CD1c-positive myeloid dendritic cell (primary cell): ENCODE results near the gene MOCOS.
"Not testable (repeated sequence)": the region's sequence is repeated elsewhere in the genome, so short reads cannot be mapped to it uniquely, and the experiment has no call there.

ENCODE experiments used
- DNase-seq: peaks from one replicate; pipeline ENCODE4 v3.0.0-alpha.2; 2016; ENCODE audit errors: extremely low spot score

MOCOS gene, protein sequence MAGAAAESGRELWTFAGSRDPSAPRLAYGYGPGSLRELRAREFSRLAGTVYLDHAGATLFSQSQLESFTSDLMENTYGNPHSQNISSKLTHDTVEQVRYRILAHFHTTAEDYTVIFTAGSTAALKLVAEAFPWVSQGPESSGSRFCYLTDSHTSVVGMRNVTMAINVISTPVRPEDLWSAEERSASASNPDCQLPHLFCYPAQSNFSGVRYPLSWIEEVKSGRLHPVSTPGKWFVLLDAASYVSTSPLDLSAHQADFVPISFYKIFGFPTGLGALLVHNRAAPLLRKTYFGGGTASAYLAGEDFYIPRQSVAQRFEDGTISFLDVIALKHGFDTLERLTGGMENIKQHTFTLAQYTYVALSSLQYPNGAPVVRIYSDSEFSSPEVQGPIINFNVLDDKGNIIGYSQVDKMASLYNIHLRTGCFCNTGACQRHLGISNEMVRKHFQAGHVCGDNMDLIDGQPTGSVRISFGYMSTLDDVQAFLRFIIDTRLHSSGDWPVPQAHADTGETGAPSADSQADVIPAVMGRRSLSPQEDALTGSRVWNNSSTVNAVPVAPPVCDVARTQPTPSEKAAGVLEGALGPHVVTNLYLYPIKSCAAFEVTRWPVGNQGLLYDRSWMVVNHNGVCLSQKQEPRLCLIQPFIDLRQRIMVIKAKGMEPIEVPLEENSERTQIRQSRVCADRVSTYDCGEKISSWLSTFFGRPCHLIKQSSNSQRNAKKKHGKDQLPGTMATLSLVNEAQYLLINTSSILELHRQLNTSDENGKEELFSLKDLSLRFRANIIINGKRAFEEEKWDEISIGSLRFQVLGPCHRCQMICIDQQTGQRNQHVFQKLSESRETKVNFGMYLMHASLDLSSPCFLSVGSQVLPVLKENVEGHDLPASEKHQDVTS

DNA sequence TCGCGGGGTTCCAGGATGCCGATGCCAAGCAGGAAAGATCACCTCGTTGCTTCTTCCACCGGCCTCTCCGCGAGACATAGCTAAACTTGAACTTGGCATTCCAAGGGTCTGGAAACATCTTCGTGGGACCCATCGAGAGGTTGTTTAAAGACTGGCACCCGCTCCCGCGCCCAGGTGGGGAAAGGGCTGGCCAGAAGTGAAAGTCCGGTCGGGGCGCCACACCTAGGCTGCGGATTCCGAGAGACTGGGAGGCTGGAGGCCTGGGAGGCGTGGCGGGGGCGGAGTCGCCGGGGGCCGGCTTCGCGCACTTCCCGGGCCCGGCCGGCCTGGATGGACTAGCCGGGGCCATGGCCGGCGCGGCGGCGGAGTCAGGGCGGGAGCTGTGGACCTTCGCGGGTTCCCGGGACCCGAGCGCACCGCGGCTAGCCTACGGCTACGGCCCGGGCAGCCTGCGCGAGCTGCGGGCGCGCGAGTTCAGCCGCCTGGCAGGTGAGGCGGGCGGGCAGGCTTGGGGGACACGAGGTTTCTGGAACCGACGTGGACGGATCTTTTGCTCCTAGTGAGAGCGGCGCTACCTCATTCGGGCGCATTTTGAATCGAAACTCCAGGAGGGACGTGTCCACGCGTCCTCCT lies at the start of gene MOCOS:
Gene MOCOS, plus strand, starts transcription at position 305 of the 633 bp plus-strand sequence. Its CDS starts 43 bp downstream, at position 348.
- peak; percentile 65 for DNase-seq

DNA sequence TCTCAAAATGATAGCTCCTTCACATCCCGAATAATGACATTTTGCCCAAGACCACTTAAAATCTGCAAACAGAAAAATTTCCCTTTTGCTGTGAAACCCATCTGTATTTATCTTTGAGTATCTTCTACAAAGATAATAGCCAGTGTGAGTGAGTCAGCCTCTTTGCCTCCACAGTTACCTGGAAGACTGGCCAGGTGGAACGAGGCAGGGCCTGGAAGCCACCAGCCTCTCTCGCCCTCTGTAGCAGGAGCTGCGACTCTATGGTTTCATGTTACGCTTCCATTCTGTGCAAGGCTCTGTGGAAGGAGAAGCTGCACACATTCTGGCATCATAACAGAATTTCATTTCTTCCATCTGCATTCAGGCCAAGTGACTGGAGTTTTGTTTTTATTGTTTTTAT lies 48.1 kb upstream of the MOCOS start:
- DNase-seq: no peak

DNA sequence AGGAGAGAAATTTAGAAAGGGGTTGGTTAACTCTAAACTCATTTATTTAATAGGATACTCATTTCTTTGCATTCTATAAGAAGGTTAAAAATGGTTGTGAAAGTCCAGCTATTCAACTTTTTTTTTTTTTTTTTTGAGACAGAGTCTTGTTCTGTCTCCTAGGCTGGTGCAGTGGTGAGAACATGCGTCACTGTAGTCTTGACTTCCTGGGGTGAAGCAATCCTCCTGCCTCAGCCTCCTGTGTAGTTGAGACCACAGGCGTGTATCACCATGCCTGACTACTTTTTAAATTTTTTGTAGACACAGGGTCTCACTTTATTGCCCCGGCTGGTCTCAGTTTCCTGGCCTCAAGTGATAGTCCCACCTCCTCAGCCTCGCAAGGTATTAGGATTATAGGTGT lies 45.7 kb upstream of the MOCOS start:
- DNase-seq: no peak

DNA sequence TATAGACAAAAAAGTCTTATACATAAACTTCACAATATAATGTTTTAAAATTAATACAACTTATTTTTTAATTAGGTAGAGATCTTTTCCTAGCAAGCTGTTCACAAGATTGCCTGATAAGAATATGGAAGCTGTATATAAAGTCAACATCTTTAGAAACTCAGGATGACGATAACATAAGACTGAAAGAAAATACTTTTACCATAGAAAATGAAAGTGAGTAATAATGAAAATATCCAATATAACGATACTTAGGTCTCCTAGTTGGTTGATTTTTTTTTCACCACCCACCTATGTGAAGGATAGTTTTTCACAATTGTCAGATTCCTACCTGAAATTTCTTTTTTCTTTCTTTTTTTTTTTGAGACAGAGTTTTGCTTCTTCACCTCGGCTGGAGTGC lies 44.5 kb upstream of the MOCOS start:
- no peak for DNase-seq

DNA sequence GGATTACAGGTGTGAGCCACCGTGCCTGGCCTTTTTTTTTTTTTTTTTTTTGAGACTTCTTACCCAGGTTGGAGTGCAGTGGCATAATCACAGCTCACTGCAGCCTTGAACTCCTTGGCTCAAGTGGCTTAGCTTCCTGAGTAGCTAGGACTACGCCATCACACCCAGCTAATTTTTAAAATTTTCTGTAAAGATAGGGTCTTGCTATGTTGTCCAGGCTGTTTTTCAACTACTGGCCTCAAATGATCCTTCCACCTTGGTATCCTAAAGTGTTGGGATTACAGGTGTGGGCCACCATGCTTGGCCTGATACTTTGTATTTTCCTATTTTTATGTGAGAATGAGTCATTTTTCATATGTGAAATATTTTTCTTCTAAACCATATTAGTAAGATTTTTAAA lies 43.9 kb upstream of the MOCOS start:
- no peak for DNase-seq

DNA sequence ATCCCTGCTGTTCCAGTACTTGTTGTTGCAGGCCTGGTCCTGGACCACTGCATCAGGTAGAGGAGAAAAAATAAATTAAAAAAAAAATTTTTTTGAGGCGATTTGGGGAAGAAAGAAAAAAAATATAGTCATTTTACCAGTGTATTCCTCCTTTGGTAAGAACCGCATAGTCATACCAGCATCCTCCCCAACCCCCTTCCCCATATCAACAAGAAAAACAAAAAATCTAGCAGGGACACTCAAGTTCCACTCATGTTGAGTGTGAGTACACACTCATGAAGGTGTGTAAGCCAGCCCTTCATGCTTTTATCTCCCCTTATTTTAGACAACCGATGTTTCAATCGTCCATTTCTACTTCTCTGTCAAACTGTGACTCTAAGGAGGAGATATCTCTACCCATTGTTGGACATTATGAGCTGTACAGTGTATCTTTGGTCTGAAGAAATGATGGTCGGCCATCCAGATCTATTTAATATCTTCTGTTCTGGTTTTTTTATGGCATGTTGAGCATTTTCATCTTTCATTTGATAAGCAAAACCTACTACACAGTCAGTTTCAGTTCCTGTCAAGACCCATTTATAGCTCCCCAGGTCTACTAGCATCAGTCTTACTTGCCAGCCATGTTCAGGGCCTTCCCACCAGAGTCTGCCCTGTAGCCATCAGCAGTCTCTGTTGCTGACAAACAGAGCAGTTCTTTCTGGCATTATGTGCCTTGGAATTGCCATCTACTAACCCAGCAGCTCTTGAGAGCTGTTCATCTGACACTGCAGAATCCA lies 37.6 kb upstream of the MOCOS start:
- no peak for DNase-seq

DNA sequence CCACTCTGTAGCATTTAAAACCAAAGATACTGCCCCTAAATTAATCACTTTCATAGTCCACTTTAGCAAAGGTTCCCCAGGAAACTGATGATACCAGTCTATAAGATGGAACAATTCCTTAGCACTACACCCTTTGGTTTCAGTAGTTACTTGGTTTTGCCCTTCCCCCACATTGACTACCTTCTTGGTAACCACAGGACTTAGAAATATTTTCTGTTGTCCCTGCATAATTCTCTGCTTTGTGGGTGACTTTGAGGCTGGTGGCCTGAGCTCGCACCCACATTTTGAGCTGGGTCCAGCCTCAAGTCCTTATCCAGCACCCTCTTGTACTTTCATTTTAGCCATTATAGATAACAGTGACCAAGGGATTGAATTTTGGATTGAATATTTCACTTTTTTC lies 34.5 kb upstream of the MOCOS start:
- no peak for DNase-seq

DNA sequence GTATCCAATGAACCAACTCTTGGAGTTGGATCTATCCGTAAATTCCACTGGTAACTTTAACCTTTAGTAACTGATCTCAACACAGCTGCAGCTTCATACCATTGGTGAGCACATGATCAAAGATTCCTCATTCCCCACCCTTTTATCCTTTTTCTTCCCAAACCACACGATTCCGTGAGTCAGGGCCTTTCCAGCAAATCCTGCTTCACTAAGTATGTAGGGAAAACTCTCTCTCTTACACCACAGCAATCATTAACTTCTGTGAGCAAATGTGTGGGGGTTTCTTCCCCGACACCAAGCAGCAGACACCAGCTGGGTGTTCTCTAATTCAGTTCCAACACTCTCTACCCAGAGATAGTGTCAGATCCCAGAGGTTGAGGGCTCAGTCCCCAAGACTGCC lies 34.1 kb upstream of the MOCOS start:
- no peak for DNase-seq

DNA sequence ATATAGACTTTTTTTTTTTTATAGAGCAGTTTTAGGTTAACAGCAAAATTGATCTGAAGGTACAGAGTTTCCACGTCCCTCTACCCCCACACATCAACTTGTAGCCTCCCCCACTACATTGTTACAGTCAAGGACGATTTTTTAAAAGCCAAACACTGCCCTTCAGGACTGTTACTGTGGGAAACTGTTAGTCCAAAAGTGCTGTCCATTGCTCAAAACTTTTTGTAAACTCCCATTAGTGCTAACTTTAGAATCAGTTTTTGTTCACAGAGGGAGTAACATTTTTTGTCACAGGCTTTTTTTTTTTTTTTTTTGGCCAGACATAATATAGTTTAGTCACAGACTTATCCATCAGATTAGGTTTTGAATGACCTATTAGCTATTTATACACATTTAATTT lies 33.5 kb upstream of the MOCOS start:
- no peak for DNase-seq

DNA sequence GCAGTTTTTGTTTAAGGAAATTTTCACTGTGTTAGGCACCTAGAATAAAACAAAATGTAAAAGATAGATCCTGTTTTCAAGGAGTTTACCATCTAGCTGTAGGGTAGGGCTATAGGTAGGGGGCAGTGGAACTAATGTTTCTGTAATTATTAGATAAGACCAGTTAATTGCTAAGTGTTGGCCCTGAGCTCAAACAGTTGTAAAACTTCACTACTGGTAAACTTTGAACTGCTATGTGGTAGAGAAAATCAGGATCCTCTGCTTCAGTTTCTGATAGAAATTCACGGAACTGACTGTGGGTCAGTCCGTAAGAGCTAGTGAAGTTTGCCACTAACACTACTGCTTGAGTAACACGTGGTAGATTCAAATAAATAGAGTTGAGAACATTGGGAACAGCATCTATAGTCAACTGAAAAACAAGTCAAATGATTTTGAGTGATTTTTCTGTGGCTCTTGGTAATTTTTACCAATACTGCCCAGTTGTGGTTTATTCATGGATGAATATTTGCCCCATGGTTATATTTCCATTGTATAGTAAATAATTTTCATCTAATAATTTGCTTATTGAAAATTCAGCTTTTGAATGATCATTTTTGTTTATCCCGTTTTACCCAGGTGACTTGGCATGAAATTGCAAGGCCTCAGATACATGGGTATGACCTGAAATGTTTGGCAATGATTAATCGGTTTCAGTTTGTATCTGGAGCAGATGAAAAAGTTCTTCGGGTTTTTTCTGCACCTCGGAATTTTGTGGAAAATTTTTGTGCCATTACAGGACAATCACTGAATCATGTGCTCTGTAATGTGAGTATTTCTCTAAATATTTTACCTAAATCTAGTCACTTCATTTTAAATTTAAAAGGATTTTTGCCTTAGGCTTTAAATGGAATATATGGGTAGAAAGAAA lies 31.2 kb upstream of the MOCOS start:
- no peak for DNase-seq

DNA sequence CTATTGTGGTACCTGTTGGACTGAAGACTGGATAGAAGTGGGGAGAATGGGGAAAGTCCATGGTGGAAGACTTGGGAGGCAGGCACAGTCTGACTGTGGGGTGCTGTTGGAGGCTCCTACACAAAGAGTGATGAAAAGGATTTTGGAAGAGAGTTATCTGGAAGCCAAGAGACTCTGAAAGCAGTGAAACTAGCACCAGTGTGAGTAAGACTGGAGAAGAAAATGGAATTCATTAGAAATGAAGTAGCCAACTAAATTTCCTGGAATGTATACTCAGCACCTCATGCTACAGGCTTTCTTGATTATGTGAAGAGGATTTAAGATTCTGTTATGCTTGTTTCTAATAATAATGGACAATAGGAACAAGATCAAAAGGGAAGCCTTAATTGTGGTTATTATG lies 29.9 kb upstream of the MOCOS start:
- no peak for DNase-seq

DNA sequence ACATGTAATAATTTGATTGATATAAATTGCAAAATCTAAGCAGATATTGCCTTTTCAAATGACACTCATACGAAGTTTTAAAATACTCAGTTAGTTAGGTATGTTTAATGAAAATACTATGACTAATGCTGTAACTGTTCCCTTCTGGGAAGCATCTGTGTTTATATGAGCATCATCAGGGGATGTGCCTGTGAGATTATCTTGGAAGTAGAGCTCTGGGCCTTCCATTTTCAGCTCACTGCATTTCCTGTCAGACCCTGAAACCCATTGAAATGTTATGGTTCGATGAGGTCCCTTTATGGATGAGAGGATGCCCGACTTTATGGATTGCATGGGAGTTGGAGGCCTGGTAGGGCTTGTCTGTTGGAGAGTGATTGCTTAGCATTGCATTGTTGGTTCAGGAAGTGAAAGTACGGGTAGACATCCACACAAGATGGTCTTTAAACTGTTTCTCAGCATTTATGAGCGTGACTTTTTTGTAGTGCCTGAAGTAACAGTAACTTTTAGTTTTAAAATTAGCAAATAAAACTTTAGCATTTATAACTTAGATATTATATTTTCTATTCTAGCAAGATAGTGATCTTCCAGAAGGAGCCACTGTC lies 28.9 kb upstream of the MOCOS start:
- no peak for DNase-seq

DNA sequence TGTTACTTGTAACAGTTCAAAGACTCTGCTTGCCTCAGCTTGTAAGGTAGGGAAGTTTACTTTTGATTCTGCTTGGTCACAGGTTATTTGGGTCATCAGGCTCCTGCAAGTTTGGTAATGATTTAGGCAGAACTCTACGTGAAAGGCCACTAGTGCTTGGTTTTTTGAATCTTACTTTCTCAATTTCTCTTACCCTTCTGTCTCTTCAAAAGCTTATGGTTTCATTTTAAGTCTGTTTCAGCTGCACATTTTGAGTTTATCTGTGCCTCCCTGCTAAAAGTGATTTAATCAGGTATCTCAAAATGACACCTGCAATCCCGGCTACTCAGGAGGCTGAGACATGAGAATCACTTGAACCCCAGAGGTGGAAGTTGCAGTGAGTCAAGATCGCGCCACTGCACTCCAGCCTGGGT lies 26.3 kb upstream of the MOCOS start:
- no peak for DNase-seq

DNA sequence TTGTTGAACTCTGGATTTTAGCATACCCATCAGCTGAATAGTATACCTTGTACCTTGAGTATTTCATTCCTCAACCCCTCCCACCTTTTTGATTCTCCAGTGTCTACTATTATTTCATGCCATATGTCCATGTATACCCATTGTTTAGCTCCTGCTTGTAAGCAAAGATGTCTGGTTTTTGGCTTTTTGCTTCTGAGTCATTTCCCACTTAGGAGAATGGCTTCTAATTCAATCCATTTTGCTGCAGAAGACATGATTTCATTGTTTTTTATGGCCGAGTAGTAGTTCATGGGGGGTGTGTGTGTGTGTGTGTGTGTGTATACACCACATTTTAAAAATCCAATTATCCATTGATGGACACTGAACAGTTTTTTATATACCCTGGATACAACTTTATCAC lies 24.3 kb upstream of the MOCOS start:
- no peak for DNase-seq

DNA sequence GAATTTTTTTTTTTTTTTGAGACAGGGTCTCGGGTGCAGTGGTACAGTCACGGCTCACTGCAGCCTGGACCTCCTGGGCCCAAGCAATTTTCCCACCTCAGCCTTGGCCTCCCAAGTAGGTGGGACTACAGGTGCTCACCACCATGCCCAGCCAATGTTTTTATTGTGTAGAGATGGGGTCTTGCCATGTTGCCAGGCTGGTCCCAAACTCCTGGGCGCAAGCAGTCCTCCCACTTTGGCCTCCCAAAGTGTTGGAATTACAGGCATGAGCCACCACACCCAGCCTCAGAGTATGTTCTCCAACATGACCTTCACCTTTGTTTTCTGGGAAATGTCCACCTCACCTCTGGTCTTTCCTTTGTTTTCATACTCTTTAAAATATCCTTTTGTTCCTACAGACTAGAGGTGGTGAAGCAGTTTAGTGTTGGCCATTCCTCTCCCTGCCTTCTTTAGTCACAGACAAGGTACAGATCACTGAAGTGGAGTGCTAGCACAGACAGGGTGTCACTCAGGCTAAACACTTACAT lies 19.5 kb upstream of the MOCOS start:
- no peak for DNase-seq

DNA sequence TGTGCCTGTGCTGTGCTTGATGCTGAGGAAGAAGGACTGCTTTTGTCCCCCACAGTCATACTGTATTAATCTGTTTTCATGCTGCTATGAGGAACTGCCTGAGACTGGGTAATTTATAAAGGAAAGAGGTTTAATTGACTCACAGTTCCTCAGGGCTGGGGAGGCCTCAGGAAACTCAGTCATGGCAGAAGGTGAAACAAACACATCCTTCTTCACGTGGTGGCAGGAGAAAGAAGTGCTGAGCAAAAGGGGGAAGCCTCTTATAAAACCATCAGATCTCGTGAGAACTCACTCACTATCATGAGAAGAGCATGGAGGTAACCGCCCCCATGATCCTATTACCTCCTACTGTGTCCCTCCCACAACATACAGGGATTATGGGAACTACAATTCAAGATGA lies 19.0 kb upstream of the MOCOS start:
- DNase-seq: not testable (repeated sequence)

DNA sequence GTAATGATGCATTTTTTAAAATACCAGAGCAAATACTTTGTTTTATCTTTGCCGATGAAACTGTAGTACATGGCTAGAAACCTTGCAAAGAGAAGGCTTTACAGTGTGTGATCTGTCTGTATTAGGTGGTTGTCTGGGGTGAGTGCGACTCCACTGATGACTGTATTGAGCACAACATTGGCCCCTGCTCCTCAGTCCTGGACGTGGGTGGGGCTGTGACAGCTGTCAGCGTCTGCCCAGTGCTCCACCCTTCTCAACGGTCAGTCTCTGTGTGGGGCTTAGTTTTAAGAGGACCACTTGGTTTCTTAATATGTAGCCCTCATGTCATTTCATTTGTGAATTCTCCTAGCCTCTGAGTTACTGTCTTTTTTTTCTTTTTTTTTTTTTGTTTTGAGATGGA lies 17.4 kb upstream of the MOCOS start:
- no peak for DNase-seq

DNA sequence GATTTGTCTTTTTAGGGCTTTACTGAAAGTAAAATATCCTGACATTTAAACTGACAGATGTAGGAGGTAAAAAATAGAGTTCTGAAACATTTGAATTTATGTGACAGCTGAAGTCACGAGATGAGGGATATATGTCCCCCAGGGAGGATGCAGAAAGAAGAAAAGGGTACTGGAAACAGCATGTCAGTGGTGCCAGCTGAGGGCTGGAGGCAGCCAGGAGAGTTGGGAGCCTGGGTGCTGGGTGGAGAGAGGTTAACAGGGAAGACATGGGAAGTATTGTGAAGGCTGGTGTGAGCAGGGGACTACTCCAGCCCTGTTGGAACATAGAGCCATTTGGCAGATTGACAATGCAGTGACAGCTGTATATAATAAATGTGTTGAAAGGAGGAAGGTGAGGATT lies 11.8 kb upstream of the MOCOS start:
- DNase-seq: no peak

DNA sequence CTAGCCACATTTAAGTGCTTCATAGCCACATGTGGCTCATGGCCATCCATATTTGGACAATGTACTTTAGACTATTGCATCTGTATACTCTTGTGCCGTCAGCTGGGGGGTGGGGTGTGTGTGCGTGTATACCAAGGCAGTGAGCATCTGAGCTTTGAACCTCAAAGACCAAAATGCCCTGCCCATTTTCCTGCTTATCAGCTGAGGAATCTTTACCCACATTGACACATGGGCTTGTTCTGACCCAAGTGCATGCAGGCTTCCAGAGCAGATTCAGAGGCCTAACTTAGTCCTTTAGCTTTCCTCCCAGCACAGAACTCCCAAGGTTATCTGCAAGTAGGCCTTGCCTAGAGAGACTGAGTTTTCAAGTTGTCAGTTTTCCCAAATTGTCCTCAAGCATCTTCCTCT lies 11.1 kb upstream of the MOCOS start:
- DNase-seq: no peak

DNA sequence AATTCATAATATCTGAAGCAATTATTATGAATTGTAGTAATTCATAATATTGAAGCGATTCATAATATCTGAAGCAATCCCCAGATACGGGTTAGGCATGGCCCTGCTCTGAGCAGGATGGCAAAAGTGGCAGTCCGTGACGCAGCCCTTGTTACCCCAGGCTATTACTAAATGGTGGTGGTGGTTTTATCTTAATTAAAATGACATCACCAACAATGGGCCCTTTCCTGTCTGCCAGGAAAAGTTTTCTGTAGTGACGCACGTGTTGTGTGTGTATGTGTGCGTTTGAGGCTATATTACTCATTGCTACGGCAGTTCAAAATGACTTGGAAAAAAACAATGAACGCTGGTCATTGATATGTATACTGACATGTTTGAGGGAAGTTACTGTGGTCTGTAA lies 10.6 kb upstream of the MOCOS start:
- DNase-seq: no peak
